ENCODE measurements around the gene DHRSX.

- TF ChIP-seq CTCF (IDR thresholded peaks at IDR 0.05) (no peak), POLR2A (IDR thresholded peaks at IDR 0.05) (no peak)
Observed at GRCh38 chrX:2389324-2389723, 111.5 kb downstream of the DHRSX start.

All from testis (tissue), 2 donors.